SIG-M5 treated with dmso at 0.1 percent for 504 hours (cell line): ENCODE results near the gene ARF5.

Source experiments
- DNase-seq: peaks from one replicate; lab custom pipeline; 2025; ENCODE audit not compliant: unreplicated experiment; lab: John Stamatoyannopoulos, UW

Gene ARF5

GRCh38 chr7:127635659-127636285 is 47.6 kb downstream of the ARF5 start:
- DNase-seq = no peak

DNA sequence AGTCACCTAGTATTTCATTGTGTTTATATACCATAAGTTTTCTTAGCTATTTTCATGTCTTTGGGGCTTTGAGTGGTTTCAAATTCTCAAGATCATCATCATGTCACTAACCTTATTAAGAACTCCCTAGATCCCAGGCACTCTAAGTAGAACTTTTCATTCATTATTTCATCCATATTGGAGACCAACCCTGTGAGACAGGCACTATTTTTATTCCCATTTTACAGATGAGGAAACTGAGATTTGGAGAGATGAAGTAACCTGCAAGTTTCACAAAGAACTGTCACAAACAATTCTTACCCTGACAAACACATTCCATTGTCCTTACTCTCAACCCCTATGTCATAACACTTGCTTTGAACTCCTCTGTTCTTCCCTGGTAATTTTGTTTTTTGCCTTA is 50.0 kb downstream of the ARF5 start:
- no peak for DNase-seq
